Dermis lymphatic vessel endothelial cell (primary cell): ENCODE results near the gene ERCC3. TPM values are rescaled to one million over a fixed set of nuclear protein-coding genes. Genes with fewer than 3 reads are reported as not detected.

Experiments used
- total RNA-seq: library from RNA; depleted of rRNA; stranded (reverse); fragments of >200 nt; gene quantifications from 2 replicates; pipeline ENCODE4 v1.2.1, GENCODE V29; 2014

ERCC3 gene
- total RNA-seq: 28.6 and 31.3 TPM in 2 replicates

GRCh38 chr2:127293748-127294562 lies at the start of gene ERCC3:
Gene ERCC3, minus strand, starts transcription at chr2:127294144. Its CDS starts 63 bp downstream, at chr2:127294081.

GRCh38 chr2:127220102-127220767 lies 73.7 kb downstream of the ERCC3 start, which contains the start of gene CYP27C1:
Gene CYP27C1, minus strand, starts transcription at chr2:127220299. Its CDS starts 29 bp downstream, at chr2:127220270.

Other genes starting within 250 kb of the ERCC3 start
- 25.7 and 27.0 TPM in 2 replicates for gene BIN1, start 187.0 kb downstream of the ERCC3 start, total RNA-seq
- gene CYP27C1, start 73.8 kb downstream of the ERCC3 start, total RNA-seq: 0.11 TPM in 1 of 2 replicates, not detected in the other
- 19.9 and 24.8 TPM in 2 replicates for gene MAP3K2, start 93.8 kb upstream of the ERCC3 start, total RNA-seq
- gene PROC, start 124.3 kb upstream of the ERCC3 start, total RNA-seq: 0.11 and 0.52 TPM in 2 replicates
- gene IWS1, start 232.3 kb upstream of the ERCC3 start, total RNA-seq: 27.0 and 32.7 TPM in 2 replicates
- gene MYO7B, start 241.5 kb upstream of the ERCC3 start, total RNA-seq: 0.11 and 0.26 TPM in 2 replicates